GM19452 (cell line): ENCODE measurements around the gene HCRTR1.

Experiments
- ATAC-seq: cut with Tn5 transposase; IDR thresholded peaks from one replicate; pipeline ENCODE4 v1.9.1; 2021; ENCODE audit not compliant: unreplicated experiment

HCRTR1 gene

GRCh38 chr1:31625561-31626222 is 8.2 kb downstream of the HCRTR1 start:
- no peak for ATAC-seq

GRCh38 chr1:31626223-31627207 is 9.0 kb downstream of the HCRTR1 start:
- no peak for ATAC-seq

- no peak for ATAC-seq
Measured at GRCh38 chr1:31627301-31627929, 9.9 kb downstream of the HCRTR1 start.

- no peak for ATAC-seq
Measured at GRCh38 chr1:31627930-31628559, 10.6 kb downstream of the HCRTR1 start.

GRCh38 chr1:31628931-31629556 is 11.6 kb downstream of the HCRTR1 start:
- no peak for ATAC-seq

- ATAC-seq, result no peak
Measured at GRCh38 chr1:31632649-31633048, 15.2 kb downstream of the HCRTR1 start.

- no peak for ATAC-seq
Measured at GRCh38 chr1:31633117-31633516, 15.6 kb downstream of the HCRTR1 start.

- ATAC-seq, result no peak
Measured at GRCh38 chr1:31637915-31638673, 20.6 kb downstream of the HCRTR1 start.

GRCh38 chr1:31639543-31639942 is 22.1 kb downstream of the HCRTR1 start:
- ATAC-seq, result no peak

GRCh38 chr1:31640179-31640578 is 22.7 kb downstream of the HCRTR1 start:
- no peak for ATAC-seq

GRCh38 chr1:31640964-31641363 is 23.5 kb downstream of the HCRTR1 start:
- no peak for ATAC-seq

- no peak for ATAC-seq
Measured at GRCh38 chr1:31642366-31642765, 24.9 kb downstream of the HCRTR1 start.

GRCh38 chr1:31642897-31643296 is 25.4 kb downstream of the HCRTR1 start:
- no peak for ATAC-seq

GRCh38 chr1:31643976-31644559 is 26.6 kb downstream of the HCRTR1 start:
- ATAC-seq, result no peak

- ATAC-seq, result peak; percentile 83
Measured at GRCh38 chr1:31644560-31645273, 27.2 kb downstream of the HCRTR1 start, which contains the start of gene PEF1. Gene PEF1 (minus strand): TSS chr1:31644876. CDS start chr1:31644864, 12 bp downstream.

- ATAC-seq, result no peak
Measured at GRCh38 chr1:31645274-31645568, 27.7 kb downstream of the HCRTR1 start.

- ATAC-seq, result no peak
Measured at GRCh38 chr1:31646259-31646960, 28.9 kb downstream of the HCRTR1 start.

- no peak for ATAC-seq
Measured at GRCh38 chr1:31647106-31647505, 29.6 kb downstream of the HCRTR1 start.
